ENCODE results near the gene PCBP3.

- TF ChIP-seq CTCF (IDR thresholded peaks at IDR 0.05): no peak
- TF ChIP-seq POLR2A (IDR thresholded peaks at IDR 0.05): no peak
Observed at GRCh38 chr21:45818904-45819285, 175.4 kb downstream of the PCBP3 start.
